NT2/D1 (cell line): ENCODE data around the gene FLOT2.

Experiments
- YY1 ChIP-seq: IDR thresholded peaks from 2 replicates; pipeline ENCODE4 v1.6.1; 2011; ENCODE audit not compliant: insufficient read length, insufficient read depth
- ZNF274 ChIP-seq: IDR thresholded peaks from 2 replicates; pipeline ENCODE4 v1.6.1; 2011; ENCODE audit warnings: mild to moderate bottlenecking, low read depth, low read length

GRCh38 chr17:28881533-28882056 lies 15.9 kb downstream of the FLOT2 start:
- TF ChIP-seq ZNF274 (no peak), YY1 (no peak)
